ENCODE measurements around the gene TNFSF13.

TNFSF13 gene

DNA sequence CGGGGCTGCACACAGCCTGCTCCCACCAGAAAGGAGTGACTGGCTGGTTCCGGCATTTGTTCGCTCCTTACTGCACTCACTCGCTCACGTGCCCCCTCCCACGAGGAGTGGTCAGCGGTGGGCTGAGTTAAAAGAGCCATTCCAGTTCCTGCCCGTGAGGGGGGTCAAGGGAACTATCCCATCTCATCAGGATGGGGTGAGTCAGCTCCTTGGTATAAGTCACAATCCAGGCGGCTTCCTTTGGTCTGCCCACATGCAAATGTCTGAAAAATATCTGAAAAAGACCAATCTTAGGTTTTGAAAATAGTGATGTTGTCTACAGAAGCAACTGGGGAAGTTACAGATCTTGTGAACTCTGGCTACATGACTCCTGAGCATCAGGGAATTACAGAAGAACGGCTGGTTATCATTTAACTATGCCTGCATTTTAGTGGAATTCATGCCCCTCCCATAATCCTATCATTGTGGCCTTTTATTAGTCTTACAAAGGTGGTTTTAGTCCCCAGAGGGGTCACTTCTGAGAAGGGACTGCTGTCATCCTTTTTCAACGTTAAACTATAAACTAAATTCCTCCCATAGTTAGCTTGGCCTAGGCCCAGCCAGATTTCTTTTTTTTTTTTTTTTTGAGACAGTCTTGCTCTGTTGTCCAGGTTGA, 19.5 kb upstream of the TNFSF13 start:
- no peaks in the 10 kb centered on the region for H3K4me1 Mint-ChIP-seq (ENCODE audit: low read depth)
- peaks cover 10% of the 10 kb centered on the region for H3K27me3 Mint-ChIP-seq (ENCODE audit: low read depth)
- H3K27ac Mint-ChIP-seq = no peak overlapping the region
- H3K36me3 Mint-ChIP-seq (ENCODE audit: low read depth) = no peaks in the 10 kb centered on the region
- peaks cover 13% of the 10 kb centered on the region for H3K9me3 Mint-ChIP-seq
- DNase-seq (ENCODE audit: low spot score) = no peak
- H3K4me3 Mint-ChIP-seq = no peak overlapping the region

DNA sequence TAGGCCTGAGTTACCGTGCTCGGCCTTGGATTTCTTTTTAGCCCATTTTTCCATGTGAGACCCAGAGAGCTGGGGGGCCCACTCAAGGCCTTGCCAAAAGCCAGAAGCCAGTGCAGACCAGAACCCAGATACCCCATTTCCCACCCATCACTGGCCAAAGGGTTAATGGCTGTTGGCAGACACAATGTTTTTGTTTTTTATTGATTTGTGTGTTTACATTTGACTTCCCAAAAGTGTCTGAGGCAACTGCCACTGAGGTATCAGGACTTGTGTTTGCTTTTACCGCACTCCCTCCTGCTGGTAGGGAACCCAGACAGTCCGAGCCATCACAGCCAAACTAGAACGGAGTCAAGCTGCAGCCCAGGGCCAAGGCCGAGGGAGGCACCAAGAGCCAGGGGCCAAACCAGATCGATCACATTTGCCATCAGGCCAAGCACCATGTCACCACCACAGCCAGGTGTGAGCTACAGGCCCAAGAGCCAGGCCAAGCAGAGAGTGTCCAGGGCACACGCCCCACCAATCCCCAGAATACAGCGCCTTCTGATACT, 17.4 kb upstream of the TNFSF13 start:
- Mint-ChIP-seq H3K27ac (no peak overlapping the region), H3K9me3 (peaks cover 13% of the 10 kb centered on the region), H3K4me1 (ENCODE audit: low read depth) (no peaks in the 10 kb centered on the region), H3K36me3 (ENCODE audit: low read depth) (no peaks in the 10 kb centered on the region), H3K27me3 (ENCODE audit: low read depth) (peaks cover 5% of the 10 kb centered on the region), H3K4me3 (no peak overlapping the region)
- no peak for DNase-seq (ENCODE audit: low spot score)

DNA sequence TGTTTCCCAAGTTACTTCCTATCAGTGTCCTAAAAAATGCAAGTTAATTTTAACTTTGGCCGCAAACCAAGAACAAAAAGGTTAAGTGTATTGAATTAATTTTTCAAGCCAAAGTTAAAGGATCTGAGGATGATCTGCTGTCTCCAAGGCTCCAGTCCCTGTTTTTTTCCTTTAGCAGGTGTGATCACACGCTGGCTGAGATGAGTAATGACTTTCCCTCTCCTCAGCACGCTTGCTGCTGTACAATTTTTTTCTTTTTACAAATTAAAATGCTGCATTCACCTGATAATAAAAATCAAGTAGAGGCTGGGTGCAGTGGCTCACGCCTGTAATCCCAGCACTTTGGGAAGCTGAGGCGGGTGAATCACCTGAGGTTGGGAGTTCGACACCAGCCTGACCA, 13.6 kb upstream of the TNFSF13 start:
- Mint-ChIP-seq H3K4me3 (no peak overlapping the region), H3K36me3 (ENCODE audit: low read depth) (peaks cover 2% of the 10 kb centered on the region), H3K4me1 (ENCODE audit: low read depth) (peaks cover 11% of the 10 kb centered on the region), H3K27me3 (ENCODE audit: low read depth) (peaks cover 5% of the 10 kb centered on the region), H3K27ac (no peak overlapping the region), H3K9me3 (no peaks in the 10 kb centered on the region)
- DNase-seq (ENCODE audit: low spot score) = no peak

DNA sequence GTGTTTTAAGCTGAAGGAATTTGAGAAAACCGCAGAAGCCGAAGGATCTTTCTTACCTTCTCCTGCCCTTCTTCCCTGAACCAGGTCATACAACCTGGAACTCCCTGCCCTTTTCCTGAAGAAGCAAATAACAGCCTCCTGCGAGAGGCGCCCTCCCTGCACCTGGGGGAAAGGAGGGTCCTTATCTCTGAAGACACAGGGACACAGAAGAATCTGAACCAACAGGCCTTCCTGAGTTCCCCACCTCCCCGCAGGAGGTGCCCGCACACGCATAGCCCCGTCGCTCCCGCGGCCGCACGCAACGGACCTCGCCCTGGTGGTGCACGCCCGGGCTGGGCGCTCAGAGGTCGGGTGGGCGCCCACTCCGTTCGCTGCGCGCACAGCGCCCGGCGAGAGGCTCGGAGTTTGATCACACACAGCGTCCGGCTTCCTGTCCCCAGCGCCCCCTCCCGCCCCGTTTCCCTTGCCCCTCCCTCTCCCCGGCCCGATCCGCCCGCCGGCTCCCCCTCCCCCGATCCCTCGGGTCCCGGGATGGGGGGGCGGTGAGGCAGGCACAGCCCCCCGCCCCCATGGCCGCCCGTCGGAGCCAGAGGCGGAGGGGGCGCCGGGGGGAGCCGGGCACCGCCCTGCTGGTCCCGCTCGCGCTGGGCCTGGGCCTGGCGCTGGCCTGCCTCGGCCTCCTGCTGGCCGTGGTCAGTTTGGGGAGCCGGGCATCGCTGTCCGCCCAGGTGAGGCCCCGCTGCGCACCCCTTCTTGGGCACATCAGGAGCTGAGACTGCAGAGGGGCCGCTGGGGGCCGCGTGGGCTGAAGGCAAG, 9.8 kb upstream of the TNFSF13 start, which contains the start of gene TNFSF12:
Gene TNFSF12, plus strand, starts transcription at position 474 of the 816 bp plus-strand sequence. Its CDS starts 96 bp downstream, at position 570.
- H3K4me1 Mint-ChIP-seq (ENCODE audit: low read depth) = peaks cover 41% of the 10 kb centered on the region
- peak within 1 kb of the TSS; percentile 91 for H3K4me3 Mint-ChIP-seq
- peak within 1 kb of the TSS; percentile 80 for H3K27ac Mint-ChIP-seq
- H3K27me3 Mint-ChIP-seq (ENCODE audit: low read depth) = no peaks in the 10 kb centered on the region
- no peaks in the 10 kb centered on the region for H3K9me3 Mint-ChIP-seq
- peaks cover 24% of the 10 kb centered on the region for H3K36me3 Mint-ChIP-seq (ENCODE audit: low read depth)
- peak; percentile 59 for DNase-seq (ENCODE audit: low spot score)

DNA sequence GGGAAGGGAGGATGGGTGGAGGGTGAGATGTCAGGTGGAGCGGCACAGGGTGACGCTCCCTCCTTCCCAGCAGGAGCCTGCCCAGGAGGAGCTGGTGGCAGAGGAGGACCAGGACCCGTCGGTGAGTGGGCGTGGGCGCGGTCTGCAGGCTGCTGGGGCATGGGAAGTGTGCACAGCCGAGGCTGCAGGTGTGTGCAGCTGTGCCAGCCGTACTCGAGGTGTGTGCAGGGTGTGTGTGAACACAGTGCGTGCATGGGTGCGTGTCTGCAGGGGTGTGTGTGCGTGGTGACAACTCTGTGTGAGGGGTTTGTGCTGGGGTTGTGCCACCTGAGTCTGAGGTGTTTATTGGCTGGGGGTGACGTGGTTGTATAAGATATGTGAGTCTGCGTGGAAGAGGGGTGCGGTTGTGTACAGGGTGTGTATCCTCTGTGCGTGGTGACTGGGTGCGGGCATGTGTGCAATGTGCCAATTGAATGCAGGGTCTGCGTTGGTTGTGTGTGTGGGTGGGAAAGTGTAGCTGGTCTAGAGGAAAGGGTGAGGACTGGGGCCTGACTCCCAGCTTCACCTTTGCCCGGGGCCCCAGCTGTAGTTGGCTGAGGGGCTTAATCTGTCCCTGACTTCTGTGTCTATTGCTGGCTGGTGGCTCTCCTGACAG, 9.0 kb upstream of the TNFSF13 start:
- H3K27me3 Mint-ChIP-seq (ENCODE audit: low read depth) = no peaks in the 10 kb centered on the region
- H3K4me1 Mint-ChIP-seq (ENCODE audit: low read depth) = peaks cover 44% of the 10 kb centered on the region
- peak; percentile 30 for DNase-seq (ENCODE audit: low spot score)

DNA sequence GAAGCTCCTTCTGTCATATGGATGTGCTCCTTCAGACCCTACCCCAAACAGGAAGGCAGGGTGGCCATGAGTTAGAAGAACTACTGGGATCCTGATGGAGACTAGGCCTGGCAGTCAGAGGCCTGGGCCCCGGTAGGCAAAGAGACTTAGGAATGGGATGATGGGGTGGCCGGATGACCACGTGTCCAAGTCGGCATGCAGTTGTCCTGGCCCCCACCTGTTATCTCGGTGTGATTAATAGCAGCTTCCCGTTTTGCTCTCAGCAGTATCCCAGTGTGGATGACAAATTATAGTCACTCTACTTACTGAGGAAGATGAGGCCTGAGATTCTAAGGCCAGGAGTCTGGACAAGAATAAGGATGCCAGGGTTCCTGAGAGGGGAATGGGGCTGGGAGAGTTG, 8.2 kb upstream of the TNFSF13 start:
- no peak for DNase-seq (ENCODE audit: low spot score)
- Mint-ChIP-seq H3K9me3 (no peaks in the 10 kb centered on the region), H3K4me1 (ENCODE audit: low read depth) (peaks cover 48% of the 10 kb centered on the region), H3K27me3 (ENCODE audit: low read depth) (no peaks in the 10 kb centered on the region), H3K4me3 (peak overlapping the region; percentile 89), H3K27ac (peak overlapping the region; percentile 80), H3K36me3 (ENCODE audit: low read depth) (peaks cover 31% of the 10 kb centered on the region)

More for the DNA sequence above, 9.0 kb upstream of the TNFSF13 start:
- Mint-ChIP-seq H3K9me3 (no peaks in the 10 kb centered on the region), H3K36me3 (ENCODE audit: low read depth) (peaks cover 27% of the 10 kb centered on the region), H3K4me3 (peak overlapping the region; percentile 89), H3K27ac (peak overlapping the region; percentile 80)

DNA sequence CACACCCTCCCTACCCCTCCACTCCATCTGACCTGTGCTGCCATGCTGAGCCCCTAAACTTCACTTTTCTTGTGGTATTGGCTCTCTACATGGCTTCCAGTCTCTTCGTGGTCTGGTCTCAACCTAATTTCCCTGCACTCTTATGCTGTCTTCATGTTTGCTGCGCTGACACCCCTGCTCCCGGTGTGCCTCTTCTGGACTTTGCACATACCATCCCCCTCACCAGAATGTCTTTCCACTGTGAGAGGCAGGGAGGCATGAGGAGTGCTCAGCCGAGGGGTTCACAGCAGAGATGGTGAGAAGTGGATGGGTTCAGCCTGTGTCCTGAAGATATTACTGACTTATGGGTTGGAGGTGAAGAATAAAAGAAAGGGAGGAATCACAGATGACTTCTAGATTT, 7.2 kb upstream of the TNFSF13 start:
- peaks cover 36% of the 10 kb centered on the region for H3K36me3 Mint-ChIP-seq (ENCODE audit: low read depth)
- peak overlapping the region; percentile 89 for H3K4me3 Mint-ChIP-seq
- H3K9me3 Mint-ChIP-seq = no peaks in the 10 kb centered on the region
- no peak for DNase-seq (ENCODE audit: low spot score)
- H3K27ac Mint-ChIP-seq = peak overlapping the region; percentile 84
- H3K4me1 Mint-ChIP-seq (ENCODE audit: low read depth) = peaks cover 52% of the 10 kb centered on the region
- H3K27me3 Mint-ChIP-seq (ENCODE audit: low read depth) = no peaks in the 10 kb centered on the region

DNA sequence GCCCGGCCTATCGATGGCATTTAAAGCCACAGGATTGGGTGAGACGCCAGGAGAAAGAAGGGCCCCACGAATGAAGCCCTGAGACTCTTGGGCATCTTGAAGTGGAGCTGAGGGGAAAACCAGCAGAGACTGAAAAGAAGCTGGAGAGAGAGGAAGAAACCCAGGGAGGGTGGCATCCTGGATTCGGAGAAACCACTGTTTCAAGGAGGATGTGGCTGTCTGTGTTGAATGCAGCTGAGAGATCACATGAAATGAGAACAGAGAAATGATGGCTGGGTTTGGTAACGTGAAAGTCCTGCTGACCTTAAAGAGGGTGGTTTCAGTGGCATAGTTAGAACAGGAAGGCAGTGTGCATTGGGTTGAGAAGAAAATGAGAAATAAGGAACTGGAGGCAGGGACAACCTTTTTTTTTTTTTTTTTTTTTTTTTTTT, 5.9 kb upstream of the TNFSF13 start:
- no peaks in the 10 kb centered on the region for H3K27me3 Mint-ChIP-seq (ENCODE audit: low read depth)
- peaks cover 40% of the 10 kb centered on the region for H3K36me3 Mint-ChIP-seq (ENCODE audit: low read depth)
- H3K4me3 Mint-ChIP-seq = peak overlapping the region; percentile 89
- H3K4me1 Mint-ChIP-seq (ENCODE audit: low read depth) = peaks cover 54% of the 10 kb centered on the region
- peak overlapping the region; percentile 90 for H3K27ac Mint-ChIP-seq
- peak; percentile 60 for DNase-seq (ENCODE audit: low spot score)
- no peaks in the 10 kb centered on the region for H3K9me3 Mint-ChIP-seq

DNA sequence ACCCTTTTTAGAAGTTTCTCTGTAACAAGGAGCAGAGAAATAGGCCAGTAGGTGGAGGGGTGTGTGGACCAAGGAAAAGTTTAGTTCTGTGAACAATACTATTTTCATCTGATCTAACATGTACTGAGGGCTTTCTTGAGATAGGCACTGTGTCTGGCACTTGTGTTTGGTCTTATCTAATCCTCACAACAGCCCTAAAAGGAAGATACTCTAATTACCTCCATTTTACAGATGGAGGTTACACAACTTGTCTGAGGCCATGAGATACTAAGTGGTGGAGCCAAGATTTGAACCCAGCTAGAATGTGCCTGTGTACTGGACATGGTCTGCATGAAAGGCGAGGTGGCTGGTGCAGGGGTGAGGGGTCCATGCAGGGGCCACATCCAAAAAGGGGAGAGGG, 5.2 kb upstream of the TNFSF13 start:
- H3K4me3 Mint-ChIP-seq = peak overlapping the region; percentile 89
- peaks cover 54% of the 10 kb centered on the region for H3K4me1 Mint-ChIP-seq (ENCODE audit: low read depth)
- H3K27ac Mint-ChIP-seq = peak overlapping the region; percentile 90
- H3K36me3 Mint-ChIP-seq (ENCODE audit: low read depth) = peaks cover 41% of the 10 kb centered on the region
- no peak for DNase-seq (ENCODE audit: low spot score)
- H3K27me3 Mint-ChIP-seq (ENCODE audit: low read depth) = no peaks in the 10 kb centered on the region
- no peaks in the 10 kb centered on the region for H3K9me3 Mint-ChIP-seq

DNA sequence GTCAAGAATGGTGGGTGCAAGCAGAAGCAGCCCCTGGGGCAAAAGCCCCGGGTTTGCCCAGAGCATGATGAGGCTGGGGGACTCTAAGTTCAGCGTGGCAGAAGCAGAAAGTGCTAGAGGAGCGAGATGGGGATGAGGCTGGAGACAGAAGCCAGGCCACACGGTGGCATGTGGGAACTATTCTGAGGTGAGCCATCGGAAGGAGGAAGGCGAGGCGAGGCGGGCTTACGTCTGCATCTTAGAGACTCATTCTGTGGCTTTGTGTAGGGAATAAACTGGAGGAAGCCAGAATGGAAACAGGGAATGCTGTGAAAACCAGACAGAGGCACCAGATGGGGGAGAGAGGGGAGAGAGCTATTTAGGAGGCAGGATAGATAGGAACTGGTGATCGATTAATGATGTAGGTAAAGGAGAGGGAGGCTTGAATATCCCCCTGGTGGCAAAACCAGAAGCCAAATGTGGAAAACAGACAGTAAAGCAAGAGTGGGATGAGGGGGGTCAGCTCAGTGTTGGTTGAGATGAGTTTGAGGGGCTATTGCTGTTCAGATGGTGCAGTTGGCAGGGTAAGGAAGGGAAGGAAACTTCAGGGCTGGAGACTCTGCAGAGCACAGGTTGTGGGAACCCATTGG, 3.1 kb upstream of the TNFSF13 start:
- Mint-ChIP-seq H3K4me1 (ENCODE audit: low read depth) (peaks cover 53% of the 10 kb centered on the region), H3K9me3 (no peaks in the 10 kb centered on the region), H3K4me3 (no peak overlapping the region), H3K36me3 (ENCODE audit: low read depth) (peaks cover 46% of the 10 kb centered on the region), H3K27ac (peak overlapping the region; percentile 32), H3K27me3 (ENCODE audit: low read depth) (no peaks in the 10 kb centered on the region)
- DNase-seq (ENCODE audit: low spot score) = no peak

DNA sequence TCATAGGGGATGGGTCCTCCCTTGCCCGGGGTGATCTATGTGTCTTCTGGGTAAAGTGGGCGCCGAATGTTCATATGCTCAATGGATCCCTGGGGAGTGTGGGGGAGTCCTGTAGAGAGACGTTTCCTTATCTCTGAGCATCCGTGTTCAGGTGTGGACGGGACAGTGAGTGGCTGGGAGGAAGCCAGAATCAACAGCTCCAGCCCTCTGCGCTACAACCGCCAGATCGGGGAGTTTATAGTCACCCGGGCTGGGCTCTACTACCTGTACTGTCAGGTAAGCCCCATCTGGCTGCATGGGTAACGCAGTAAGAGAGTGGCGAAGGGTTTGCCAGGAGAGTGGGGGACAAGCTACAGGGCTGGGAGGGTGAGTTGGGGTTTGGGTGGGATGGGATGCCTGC, 1.9 kb upstream of the TNFSF13 start:
- no peak for DNase-seq (ENCODE audit: low spot score)
- Mint-ChIP-seq H3K4me1 (ENCODE audit: low read depth) (peaks cover 50% of the 10 kb centered on the region), H3K9me3 (no peaks in the 10 kb centered on the region), H3K27me3 (ENCODE audit: low read depth) (no peaks in the 10 kb centered on the region), H3K4me3 (no peak overlapping the region), H3K36me3 (ENCODE audit: low read depth) (peaks cover 36% of the 10 kb centered on the region), H3K27ac (peak overlapping the region; percentile 50)

DNA sequence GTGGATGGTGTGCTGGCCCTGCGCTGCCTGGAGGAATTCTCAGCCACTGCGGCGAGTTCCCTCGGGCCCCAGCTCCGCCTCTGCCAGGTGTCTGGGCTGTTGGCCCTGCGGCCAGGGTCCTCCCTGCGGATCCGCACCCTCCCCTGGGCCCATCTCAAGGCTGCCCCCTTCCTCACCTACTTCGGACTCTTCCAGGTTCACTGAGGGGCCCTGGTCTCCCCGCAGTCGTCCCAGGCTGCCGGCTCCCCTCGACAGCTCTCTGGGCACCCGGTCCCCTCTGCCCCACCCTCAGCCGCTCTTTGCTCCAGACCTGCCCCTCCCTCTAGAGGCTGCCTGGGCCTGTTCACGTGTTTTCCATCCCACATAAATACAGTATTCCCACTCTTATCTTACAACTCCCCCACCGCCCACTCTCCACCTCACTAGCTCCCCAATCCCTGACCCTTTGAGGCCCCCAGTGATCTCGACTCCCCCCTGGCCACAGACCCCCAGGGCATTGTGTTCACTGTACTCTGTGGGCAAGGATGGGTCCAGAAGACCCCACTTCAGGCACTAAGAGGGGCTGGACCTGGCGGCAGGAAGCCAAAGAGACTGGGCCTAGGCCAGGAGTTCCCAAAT, 1.3 kb upstream of the TNFSF13 start:
- Mint-ChIP-seq H3K4me3 (no peak overlapping the region), H3K9me3 (no peaks in the 10 kb centered on the region), H3K36me3 (ENCODE audit: low read depth) (peaks cover 34% of the 10 kb centered on the region), H3K27me3 (ENCODE audit: low read depth) (no peaks in the 10 kb centered on the region), H3K4me1 (ENCODE audit: low read depth) (peaks cover 47% of the 10 kb centered on the region), H3K27ac (no peak overlapping the region)
- no peak for DNase-seq (ENCODE audit: low spot score)

All from T-helper 2 cell treated with Interferon-gamma antibody and Interleukin-4, amounts not matched to agents 5 μg/mL and 100 μg/mL, for 36 hours (primary cell).